Esophagus squamous epithelium (tissue), 4 donors: Measurements from ENCODE around the gene TMCO2.

Source experiments
- POLR2A ChIP-seq, 4 donors: fragments of 450-650 bp; IDR thresholded peaks; one replicate each; pipeline ENCODE4 v1.6.1; 2017; ENCODE audit warnings: antibody characterized with exemption in 4 of 4, mild to moderate bottlenecking in 4 of 4, moderate library complexity in 3 of 4
- TF ChIP-seq, protein P1 (sequence below), 6 experiments: fragments of 450-650 bp in 4 of 6; fragments of 200-600 bp in 2 of 6; sonication (generic) in 2 of 6; IDR thresholded peaks; one replicate each; pipeline ENCODE4 v1.5.1; 2016 to 2019; ENCODE audit warnings: antibody characterized with exemption in 6 of 6, mild to moderate bottlenecking in 4 of 6, moderate library complexity in 4 of 6

DNA sequence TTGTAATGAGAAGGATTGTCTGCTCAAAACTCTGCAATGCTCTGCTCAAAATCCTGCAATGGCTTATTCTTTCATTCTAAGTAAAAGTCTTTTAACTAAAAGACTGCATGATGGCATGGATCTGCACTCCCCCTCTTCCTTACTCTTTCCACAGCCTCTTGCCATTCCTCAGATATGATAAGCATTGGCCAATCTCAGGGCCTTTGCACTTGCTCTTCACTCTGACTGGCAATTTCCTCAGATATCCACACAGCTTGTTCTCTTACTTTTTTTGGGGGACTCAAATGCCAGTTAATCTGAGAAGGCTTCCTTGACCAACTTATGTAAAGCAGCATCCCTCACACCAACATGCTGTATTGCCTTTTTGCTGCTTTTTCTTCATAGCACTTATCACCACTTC lies 7.5 kb downstream of the TMCO2 start:
- TF ChIP-seq, protein P1, sequence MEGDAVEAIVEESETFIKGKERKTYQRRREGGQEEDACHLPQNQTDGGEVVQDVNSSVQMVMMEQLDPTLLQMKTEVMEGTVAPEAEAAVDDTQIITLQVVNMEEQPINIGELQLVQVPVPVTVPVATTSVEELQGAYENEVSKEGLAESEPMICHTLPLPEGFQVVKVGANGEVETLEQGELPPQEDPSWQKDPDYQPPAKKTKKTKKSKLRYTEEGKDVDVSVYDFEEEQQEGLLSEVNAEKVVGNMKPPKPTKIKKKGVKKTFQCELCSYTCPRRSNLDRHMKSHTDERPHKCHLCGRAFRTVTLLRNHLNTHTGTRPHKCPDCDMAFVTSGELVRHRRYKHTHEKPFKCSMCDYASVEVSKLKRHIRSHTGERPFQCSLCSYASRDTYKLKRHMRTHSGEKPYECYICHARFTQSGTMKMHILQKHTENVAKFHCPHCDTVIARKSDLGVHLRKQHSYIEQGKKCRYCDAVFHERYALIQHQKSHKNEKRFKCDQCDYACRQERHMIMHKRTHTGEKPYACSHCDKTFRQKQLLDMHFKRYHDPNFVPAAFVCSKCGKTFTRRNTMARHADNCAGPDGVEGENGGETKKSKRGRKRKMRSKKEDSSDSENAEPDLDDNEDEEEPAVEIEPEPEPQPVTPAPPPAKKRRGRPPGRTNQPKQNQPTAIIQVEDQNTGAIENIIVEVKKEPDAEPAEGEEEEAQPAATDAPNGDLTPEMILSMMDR (IDR thresholded peaks at IDR 0.05), result no peak
- no peak for TF ChIP-seq POLR2A (IDR thresholded peaks at IDR 0.05)
